ENCODE measurements around the gene CCDC192. TPM values are rescaled to one million over a fixed set of nuclear protein-coding genes. Genes with fewer than 3 reads are reported as not detected.

The CCDC192 gene
- polyA plus RNA-seq, 1 donor from 2014 or later = not detected

DNA sequence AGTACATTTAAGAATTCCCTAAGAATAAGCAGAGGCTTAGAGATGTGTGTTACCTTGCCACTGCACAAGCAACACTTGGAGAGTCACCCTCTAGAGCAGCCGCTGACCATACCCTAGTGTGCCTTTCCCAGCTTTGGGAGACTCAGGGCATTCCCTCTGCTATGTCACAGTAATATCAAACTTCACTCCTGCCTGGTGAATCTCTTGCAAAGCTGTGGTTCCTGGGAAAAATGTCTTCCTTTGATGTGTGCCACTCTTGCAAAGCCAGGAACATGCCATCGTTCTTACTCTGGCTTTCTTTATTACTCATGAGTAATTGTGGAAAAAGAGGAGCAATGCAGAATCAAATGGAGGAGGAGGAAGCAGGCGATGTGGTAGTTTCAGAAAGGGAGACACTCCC, 173.2 kb downstream of the CCDC192 start:
- Histone ChIP-seq H3K27ac (ENCODE audit: low read length) (no peak overlapping the region), H3K4me3 (ENCODE audit: low read length) (no peak overlapping the region), H3F3A (ENCODE audit: insufficient read depth, low read length, poor library complexity, severe bottlenecking) (no peaks in the 10 kb centered on the region), H3K9me2 (ENCODE audit: insufficient read depth, low read length) (no peaks in the 10 kb centered on the region), H4K20me1 (ENCODE audit: insufficient read depth) (no peaks in the 10 kb centered on the region), H2AFZ (ENCODE audit: low read depth, low read length) (no peak overlapping the region), H3K36me3 (ENCODE audit: insufficient read depth, low read length) (no peaks in the 10 kb centered on the region), H3K27me3 (ENCODE audit: insufficient read depth, low read depth, low read length) (no peaks in the 10 kb centered on the region), H3K79me2 (replicated peaks; ENCODE audit: insufficient read depth, low read length) (no peaks in the 10 kb centered on the region), H3K9me3 (ENCODE audit: low read length) (no peaks in the 10 kb centered on the region), H3K9ac (ENCODE audit: low read length) (no peak overlapping the region), H3K4me2 (ENCODE audit: low read length) (no peak overlapping the region)
- TF ChIP-seq SMC3 (conservative IDR thresholded peaks at IDR 0.05; ENCODE audit: poor library complexity) = no peak

DNA sequence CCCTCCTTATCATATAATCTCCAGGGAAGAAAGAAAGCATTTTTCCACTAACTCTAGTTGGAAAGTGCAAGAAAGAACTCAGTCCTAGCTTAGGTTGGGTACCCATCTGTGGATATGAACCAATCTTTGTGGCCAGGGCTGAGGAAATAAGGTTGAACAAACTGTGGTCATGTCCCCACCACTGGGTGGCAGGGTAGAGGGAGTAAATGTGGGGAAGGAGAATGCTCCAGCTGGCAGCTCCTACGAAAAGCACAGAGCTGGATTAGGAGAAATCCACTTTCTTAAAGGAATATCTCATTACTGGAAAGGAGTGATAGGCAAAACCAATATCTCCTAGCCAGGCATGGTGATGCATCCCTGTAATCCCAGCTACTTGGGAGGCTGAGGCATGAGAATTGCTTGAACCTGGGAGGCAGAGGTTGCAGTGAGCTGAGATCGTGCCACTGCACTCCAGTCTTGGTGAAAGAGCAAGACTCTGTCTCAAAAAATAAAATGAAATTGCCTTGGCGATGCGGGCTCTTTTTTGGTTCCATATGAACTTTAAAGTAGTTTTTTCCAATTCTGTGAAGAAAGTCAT, 175.1 kb downstream of the CCDC192 start:
- Histone ChIP-seq H3K27me3 (ENCODE audit: insufficient read depth, low read depth, low read length) (no peaks in the 10 kb centered on the region), H3K27ac (ENCODE audit: low read length) (no peak overlapping the region), H3K4me3 (ENCODE audit: low read length) (no peak overlapping the region), H3K36me3 (ENCODE audit: insufficient read depth, low read length) (no peaks in the 10 kb centered on the region), H3K79me2 (replicated peaks; ENCODE audit: insufficient read depth, low read length) (no peaks in the 10 kb centered on the region), H2AFZ (ENCODE audit: low read depth, low read length) (no peak overlapping the region), H3K4me2 (ENCODE audit: low read length) (no peak overlapping the region), H3K9me2 (ENCODE audit: insufficient read depth, low read length) (no peaks in the 10 kb centered on the region), H3F3A (ENCODE audit: insufficient read depth, low read length, poor library complexity, severe bottlenecking) (no peaks in the 10 kb centered on the region), H3K9ac (ENCODE audit: low read length) (no peak overlapping the region), H3K9me3 (ENCODE audit: low read length) (no peaks in the 10 kb centered on the region), H4K20me1 (ENCODE audit: insufficient read depth) (no peaks in the 10 kb centered on the region)
- TF ChIP-seq RAD21 (conservative IDR thresholded peaks at IDR 0.05) = no peak
- TF ChIP-seq SMC3 (conservative IDR thresholded peaks at IDR 0.05; ENCODE audit: poor library complexity) = no peak

DNA sequence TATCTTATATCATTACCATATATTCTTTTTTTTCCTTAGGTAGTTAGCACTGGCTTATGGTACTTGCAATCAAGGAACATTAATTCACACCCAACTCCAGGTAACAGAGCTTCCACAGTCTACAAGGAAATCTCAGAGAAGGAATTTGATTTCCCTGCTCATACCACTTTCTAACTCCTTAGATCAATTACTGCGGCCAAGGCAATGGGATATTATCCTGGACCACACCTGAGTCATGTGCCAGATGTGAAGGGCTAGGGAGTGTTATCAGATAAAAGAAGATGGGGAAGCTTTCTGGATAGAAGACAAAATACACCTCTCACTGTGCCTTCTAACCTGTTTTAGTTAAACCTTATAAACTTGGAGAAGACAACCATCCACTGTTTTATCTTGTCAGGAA, 181.2 kb downstream of the CCDC192 start:
- Histone ChIP-seq H3K9me2 (ENCODE audit: insufficient read depth, low read length) (no peaks in the 10 kb centered on the region), H3K4me2 (ENCODE audit: low read length) (no peak overlapping the region), H2AFZ (ENCODE audit: low read depth, low read length) (no peak overlapping the region), H4K20me1 (ENCODE audit: insufficient read depth) (no peaks in the 10 kb centered on the region), H3K36me3 (ENCODE audit: insufficient read depth, low read length) (no peaks in the 10 kb centered on the region), H3K9ac (ENCODE audit: low read length) (no peak overlapping the region), H3K27ac (ENCODE audit: low read length) (no peak overlapping the region), H3K79me2 (replicated peaks; ENCODE audit: insufficient read depth, low read length) (no peaks in the 10 kb centered on the region), H3K4me3 (ENCODE audit: low read length) (no peak overlapping the region), H3F3A (ENCODE audit: insufficient read depth, low read length, poor library complexity, severe bottlenecking) (no peaks in the 10 kb centered on the region), H3K9me3 (ENCODE audit: low read length) (no peaks in the 10 kb centered on the region), H3K27me3 (ENCODE audit: insufficient read depth, low read depth, low read length) (no peaks in the 10 kb centered on the region)
- TF ChIP-seq MXI1 (conservative IDR thresholded peaks at IDR 0.05; ENCODE audit: poor library complexity, severe bottlenecking) (no peak), SMC3 (conservative IDR thresholded peaks at IDR 0.05; ENCODE audit: poor library complexity) (no peak), EZH2 (IDR thresholded peaks at IDR 0.05; ENCODE audit: borderline replicate concordance, insufficient read depth, low read length, poor library complexity, severe bottlenecking) (no peak), POLR2AphosphoS5 (IDR thresholded peaks at IDR 0.05) (no peak), EP300 (conservative IDR thresholded peaks at IDR 0.05; ENCODE audit: poor library complexity, severe bottlenecking) (no peak), TAF1 (IDR thresholded peaks at IDR 0.05; ENCODE audit: low read depth) (no peak), RAD21 (conservative IDR thresholded peaks at IDR 0.05) (no peak)
- TF ChIP-seq, protein P1, sequence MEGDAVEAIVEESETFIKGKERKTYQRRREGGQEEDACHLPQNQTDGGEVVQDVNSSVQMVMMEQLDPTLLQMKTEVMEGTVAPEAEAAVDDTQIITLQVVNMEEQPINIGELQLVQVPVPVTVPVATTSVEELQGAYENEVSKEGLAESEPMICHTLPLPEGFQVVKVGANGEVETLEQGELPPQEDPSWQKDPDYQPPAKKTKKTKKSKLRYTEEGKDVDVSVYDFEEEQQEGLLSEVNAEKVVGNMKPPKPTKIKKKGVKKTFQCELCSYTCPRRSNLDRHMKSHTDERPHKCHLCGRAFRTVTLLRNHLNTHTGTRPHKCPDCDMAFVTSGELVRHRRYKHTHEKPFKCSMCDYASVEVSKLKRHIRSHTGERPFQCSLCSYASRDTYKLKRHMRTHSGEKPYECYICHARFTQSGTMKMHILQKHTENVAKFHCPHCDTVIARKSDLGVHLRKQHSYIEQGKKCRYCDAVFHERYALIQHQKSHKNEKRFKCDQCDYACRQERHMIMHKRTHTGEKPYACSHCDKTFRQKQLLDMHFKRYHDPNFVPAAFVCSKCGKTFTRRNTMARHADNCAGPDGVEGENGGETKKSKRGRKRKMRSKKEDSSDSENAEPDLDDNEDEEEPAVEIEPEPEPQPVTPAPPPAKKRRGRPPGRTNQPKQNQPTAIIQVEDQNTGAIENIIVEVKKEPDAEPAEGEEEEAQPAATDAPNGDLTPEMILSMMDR (IDR thresholded peaks at IDR 0.05; ENCODE audit: poor library complexity, severe bottlenecking) = no peak
- TF ChIP-seq, protein P2, sequence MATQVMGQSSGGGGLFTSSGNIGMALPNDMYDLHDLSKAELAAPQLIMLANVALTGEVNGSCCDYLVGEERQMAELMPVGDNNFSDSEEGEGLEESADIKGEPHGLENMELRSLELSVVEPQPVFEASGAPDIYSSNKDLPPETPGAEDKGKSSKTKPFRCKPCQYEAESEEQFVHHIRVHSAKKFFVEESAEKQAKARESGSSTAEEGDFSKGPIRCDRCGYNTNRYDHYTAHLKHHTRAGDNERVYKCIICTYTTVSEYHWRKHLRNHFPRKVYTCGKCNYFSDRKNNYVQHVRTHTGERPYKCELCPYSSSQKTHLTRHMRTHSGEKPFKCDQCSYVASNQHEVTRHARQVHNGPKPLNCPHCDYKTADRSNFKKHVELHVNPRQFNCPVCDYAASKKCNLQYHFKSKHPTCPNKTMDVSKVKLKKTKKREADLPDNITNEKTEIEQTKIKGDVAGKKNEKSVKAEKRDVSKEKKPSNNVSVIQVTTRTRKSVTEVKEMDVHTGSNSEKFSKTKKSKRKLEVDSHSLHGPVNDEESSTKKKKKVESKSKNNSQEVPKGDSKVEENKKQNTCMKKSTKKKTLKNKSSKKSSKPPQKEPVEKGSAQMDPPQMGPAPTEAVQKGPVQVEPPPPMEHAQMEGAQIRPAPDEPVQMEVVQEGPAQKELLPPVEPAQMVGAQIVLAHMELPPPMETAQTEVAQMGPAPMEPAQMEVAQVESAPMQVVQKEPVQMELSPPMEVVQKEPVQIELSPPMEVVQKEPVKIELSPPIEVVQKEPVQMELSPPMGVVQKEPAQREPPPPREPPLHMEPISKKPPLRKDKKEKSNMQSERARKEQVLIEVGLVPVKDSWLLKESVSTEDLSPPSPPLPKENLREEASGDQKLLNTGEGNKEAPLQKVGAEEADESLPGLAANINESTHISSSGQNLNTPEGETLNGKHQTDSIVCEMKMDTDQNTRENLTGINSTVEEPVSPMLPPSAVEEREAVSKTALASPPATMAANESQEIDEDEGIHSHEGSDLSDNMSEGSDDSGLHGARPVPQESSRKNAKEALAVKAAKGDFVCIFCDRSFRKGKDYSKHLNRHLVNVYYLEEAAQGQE (IDR thresholded peaks at IDR 0.05; ENCODE audit: borderline replicate concordance) = no peak

Measured in neural cell (in vitro differentiated cells).